EL (cell line): ENCODE data around the gene TSC2.
A peak's percentile ranks its signal among the peaks of the same experiment; 100 is the strongest.
"Not testable (repeated sequence)": the region's sequence is repeated elsewhere in the genome, so short reads cannot be mapped to it uniquely, and the experiment has no call there.

Experiments
- DNase-seq: peaks from one replicate; pipeline ENCODE4 v3.0.0-alpha.2; 2016

TSC2 gene

GRCh38 chr16:2087748-2088631 lies 40.2 kb downstream of the TSC2 start:
- no peak for DNase-seq

GRCh38 chr16:2088759-2089358 lies 41.1 kb downstream of the TSC2 start:
- DNase-seq = no peak

- no peak for DNase-seq
Measured at GRCh38 chr16:2089706-2090480, 42.1 kb downstream of the TSC2 start.

- no peak for DNase-seq
Measured at GRCh38 chr16:2090481-2090776, 42.6 kb downstream of the TSC2 start.

GRCh38 chr16:2090777-2091546 lies 43.2 kb downstream of the TSC2 start:
- peak; percentile 32 for DNase-seq

GRCh38 chr16:2091547-2092255 lies 43.9 kb downstream of the TSC2 start:
- DNase-seq = no peak

GRCh38 chr16:2092256-2092620 lies 44.5 kb downstream of the TSC2 start:
- DNase-seq = no peak

- DNase-seq = no peak
Measured at GRCh38 chr16:2092866-2093265, 45.1 kb downstream of the TSC2 start.

- no peak for DNase-seq
Measured at GRCh38 chr16:2093793-2094192, 46.0 kb downstream of the TSC2 start.

- peak; percentile 55 for DNase-seq
Measured at GRCh38 chr16:2095315-2095853, 47.6 kb downstream of the TSC2 start.

- DNase-seq = no peak
Measured at GRCh38 chr16:2095918-2096582, 48.3 kb downstream of the TSC2 start.

- DNase-seq = no peak
Measured at GRCh38 chr16:2096853-2097595, 49.2 kb downstream of the TSC2 start.

- not testable (repeated sequence) for DNase-seq
Measured at GRCh38 chr16:2097689-2098088, 49.9 kb downstream of the TSC2 start.

GRCh38 chr16:2101581-2101980 lies 53.8 kb downstream of the TSC2 start:
- not testable (repeated sequence) for DNase-seq

- no peak for DNase-seq
Measured at GRCh38 chr16:2102471-2102870, 54.7 kb downstream of the TSC2 start.

GRCh38 chr16:2104464-2104863 lies 56.7 kb downstream of the TSC2 start:
- not testable (repeated sequence) for DNase-seq

GRCh38 chr16:2105291-2105690 lies 57.5 kb downstream of the TSC2 start:
- DNase-seq = not testable (repeated sequence)

- not testable (repeated sequence) for DNase-seq
Measured at GRCh38 chr16:2105769-2106168, 58.0 kb downstream of the TSC2 start.

- not testable (repeated sequence) for DNase-seq
Measured at GRCh38 chr16:2106211-2106610, 58.4 kb downstream of the TSC2 start.

GRCh38 chr16:2107121-2107790 lies 59.5 kb downstream of the TSC2 start:
- DNase-seq = peak; percentile 87
